ENCODE measurements around the gene PTK7. TPM values are rescaled to one million over a fixed set of nuclear protein-coding genes. Genes with fewer than 3 reads are reported as not detected.

PTK7 gene
- total and polyA plus RNA-seq, 2 of the 8 experiments (the other 6 are each of a cell fraction or from before 2014, with no cell fraction given) = 110 to 138 TPM

DNA sequence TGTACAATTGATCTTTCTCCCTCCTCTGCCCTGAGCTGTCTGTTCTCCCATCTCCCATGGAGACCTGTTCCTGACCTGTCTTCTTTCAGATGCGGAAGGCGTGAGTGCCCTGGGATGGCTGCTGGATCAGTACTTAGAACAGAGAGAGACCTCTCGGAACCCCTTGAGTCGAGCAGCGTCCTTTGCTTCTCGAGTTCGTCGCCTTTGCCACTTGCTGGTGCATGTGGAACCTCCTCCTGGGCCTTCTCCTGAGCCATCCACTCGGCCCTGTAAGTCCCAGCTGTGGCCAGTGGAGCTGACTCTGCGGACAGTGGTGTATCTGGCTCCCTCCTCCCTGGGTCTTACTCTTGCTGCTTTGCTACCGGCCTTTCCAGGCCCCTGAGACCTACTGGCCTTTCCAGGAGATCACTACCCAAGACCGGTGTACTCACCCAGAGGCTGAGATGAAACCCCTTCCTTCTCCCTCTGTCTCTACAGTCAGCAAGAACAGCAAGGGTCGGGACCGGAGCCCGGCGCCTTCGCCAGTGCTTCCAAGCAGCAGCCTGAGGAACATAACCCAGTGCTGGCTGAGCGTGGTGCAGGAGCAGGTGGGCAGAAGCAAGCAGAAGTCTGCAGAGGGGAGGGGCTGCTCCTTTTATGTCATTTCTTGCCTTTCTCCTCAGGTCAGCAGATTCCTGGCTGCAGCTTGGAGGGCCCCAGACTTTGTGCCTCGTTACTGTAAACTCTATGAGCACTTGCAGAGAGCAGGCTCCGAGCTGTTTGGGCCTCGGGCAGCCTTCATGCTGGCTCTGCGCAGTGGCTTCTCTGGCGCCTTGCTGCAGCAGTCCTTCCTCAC lies 128.4 kb downstream of the PTK7 start:
- Histone ChIP-seq H2AFZ (ENCODE audit: low read length) (no peak overlapping the region), H2BK12ac (ENCODE audit: low read depth, low read length) (no peak overlapping the region), H3K9me3 (ENCODE audit: insufficient read depth in 2 of 2, low read depth in 1 of 2, low read length in 1 of 2) (no peaks in the 10 kb centered on the region), H3K27me3 (replicated peaks in 1 of 4; ENCODE audit: control insufficient read depth in 3 of 4, extremely low read depth in 1 of 4, insufficient read depth in 3 of 4, low read length in 3 of 4) (no peaks in the 10 kb centered on the region), H3K18ac (ENCODE audit: extremely low read depth, low read length) (no peak overlapping the region; the same call in 1 of the 2 replicates), H3K4me1 (replicated peaks in 1 of 4; ENCODE audit: control insufficient read depth in 3 of 4, insufficient read depth in 4 of 4, low read length in 3 of 4) (no peaks in the 10 kb centered on the region), H2BK120ac (replicated peaks; ENCODE audit: low read depth, low read length) (no peak overlapping the region), H3K4me2 (ENCODE audit: insufficient read depth in 1 of 2, low read depth in 2 of 2, low read length in 2 of 2) (no peak overlapping the region), H3K79me2 (ENCODE audit: control insufficient read depth in 1 of 2, insufficient read depth in 2 of 2, low read length in 2 of 2) (no peaks in the 10 kb centered on the region), H4K5ac (ENCODE audit: insufficient read length, low read depth, low read length) (no peak overlapping the region), H3K4me3 (ENCODE audit: extremely low read depth in 1 of 4, insufficient read depth in 2 of 4, low read depth in 3 of 4, low read length in 4 of 4) (no peak overlapping the region), H3K4ac (replicated peaks; ENCODE audit: insufficient read length, low read depth, low read length) (no peak overlapping the region), H2BK15ac (ENCODE audit: low read length) (no peak overlapping the region; the same call in 1 of the 2 replicates), H3K36me3 (ENCODE audit: control insufficient read depth in 2 of 4, insufficient read depth in 4 of 4, low read length in 3 of 4) (no peaks in the 10 kb centered on the region), H2AK5ac (ENCODE audit: low read depth, low read length) (no peak overlapping the region), H3K14ac (ENCODE audit: insufficient read length) (no peak overlapping the region), H3K27ac (ENCODE audit: low read depth, low read length) (no peak overlapping the region), H3K79me1 (ENCODE audit: low read depth, low read length) (no peaks in the 10 kb centered on the region), H3K23ac (ENCODE audit: insufficient read length) (no peak overlapping the region), H4K91ac (replicated peaks; ENCODE audit: insufficient read length, low read length) (no peak overlapping the region), H3K9ac (replicated peaks in 1 of 4; ENCODE audit: extremely low read depth in 1 of 4, low read depth in 3 of 4, low read length in 3 of 4) (no peak overlapping the region), H2BK20ac (ENCODE audit: low read length) (no peak overlapping the region), H2BK5ac (ENCODE audit: low read depth, low read length) (no peak overlapping the region), H3K56ac (replicated peaks; ENCODE audit: insufficient read length, low read depth, low read length) (no peak overlapping the region), H3K23me2 (ENCODE audit: low read depth, low read length) (no peaks in the 10 kb centered on the region; the same call in 1 of the 2 replicates), H4K8ac (ENCODE audit: extremely low read depth, insufficient read depth, low read length) (no peak overlapping the region), H4K20me1 (replicated peaks in 1 of 2; ENCODE audit: control insufficient read depth in 1 of 2, insufficient read depth in 2 of 2, low read length in 2 of 2) (no peaks in the 10 kb centered on the region)
- no peak for DNase-seq (ENCODE audit: low read depth in 1 of 2, low spot score in 2 of 2)
- WGBS, 2 experiments (ENCODE audit: extremely low coverage in 1 of 2, insufficient coverage in 1 of 2, insufficient read length in 1 of 2, insufficient replicate concordance in 2 of 2, low coverage in 1 of 2, low lambda C conversion rate in 2 of 2, missing lambda C conversion rate in 1 of 2) = 95% methylated on average over 23 of the region's 23 CpGs; no CpG with 5 or more reads in 1 of the 2 experiments
- no peak for FAIRE-seq
- POLR2A ChIA-PET (ENCODE audit: partially characterized antibody) = interaction anchor here (0.7 to 1.9 kb wide), 5 partner anchors 15 to 30 kb away, joined by 3 to 5 read pairs (median 4); no protein-coding TSS in a partner anchor
- CTCF ChIA-PET (ENCODE audit: partially characterized antibody) = interaction anchor here (0.8 kb wide), 1 partner anchor 9 kb away, joined by 3 read pairs; no protein-coding TSS in a partner anchor
- no peak for TF ChIP-seq HDAC6 (IDR thresholded peaks at IDR 0.05; ENCODE audit: low read depth, low read length)
- TF ChIP-seq POU5F1 (IDR thresholded peaks at IDR 0.05; ENCODE audit: low read depth, low read length) = no peak
- TF ChIP-seq TBP (IDR thresholded peaks at IDR 0.05; ENCODE audit: low read depth, low read length) = no peak
- TF ChIP-seq KDM1A (IDR thresholded peaks at IDR 0.05; ENCODE audit: borderline replicate concordance, low read length) = no peak
- no peak for TF ChIP-seq POLR2A (IDR thresholded peaks at IDR 0.05; ENCODE audit: control extremely low read depth in 1 of 2, low read depth in 2 of 2, low read length in 2 of 2)
- TF ChIP-seq GABPA (IDR thresholded peaks at IDR 0.05; ENCODE audit: borderline replicate concordance, insufficient read depth, low read length) = no peak
- no peak for TF ChIP-seq KDM4A (IDR thresholded peaks at IDR 0.05; ENCODE audit: low read depth, low read length, severe bottlenecking)
- no peak for TF ChIP-seq EP300 (IDR thresholded peaks at IDR 0.05; ENCODE audit: borderline replicate concordance in 1 of 2, low read depth in 2 of 2, low read length in 2 of 2)
- TF ChIP-seq GTF2F1 (IDR thresholded peaks at IDR 0.05; ENCODE audit: borderline replicate concordance, low read depth, low read length) = no peak
- TF ChIP-seq RFX5 (IDR thresholded peaks at IDR 0.05; ENCODE audit: borderline replicate concordance, low read depth, low read length) = no peak
- no peak for TF ChIP-seq RBBP5 (IDR thresholded peaks at IDR 0.05; ENCODE audit: borderline replicate concordance, low read depth, low read length)
- no peak for TF ChIP-seq TCF12 (IDR thresholded peaks at IDR 0.05; ENCODE audit: low read depth, low read length)
- no peak for TF ChIP-seq BACH1 (IDR thresholded peaks at IDR 0.05; ENCODE audit: low read length)
